Central memory CD8-positive, alpha-beta T cell (primary cell): Measurements from ENCODE around the gene TNFAIP6.
"Not testable (repeated sequence)": the region's sequence is repeated elsewhere in the genome, so short reads cannot be mapped to it uniquely, and the experiment has no call there.

ENCODE experiments used
- ATAC-seq: fragments of 150-1000 bp; cut with Tn5 transposase; replicated peaks from 2 replicates; pipeline ENCODE4 v1.10.0; 2022; ENCODE audit warnings: mild to moderate bottlenecking, moderate FRiP score, moderate number of reproducible peaks; ENCODE audit not compliant: poor library complexity, severe bottlenecking; ENCODE audit errors: extremely low read depth
- DNase-seq, 2 donors: peaks; one replicate each; pipeline ENCODE4 v3.0.0; 2021; ENCODE audit warnings: low spot score in 2 of 2
- H3K27ac Mint-ChIP-seq: one replicate; pipeline ENCODE4 v1.8.0; 2022; ENCODE audit warnings: low read depth, mild to moderate bottlenecking, moderate library complexity, mixed read lengths
- H3K27me3 Mint-ChIP-seq: one replicate; pipeline ENCODE4 v1.8.0; 2022; ENCODE audit warnings: mixed read lengths
- H3K36me3 Mint-ChIP-seq: one replicate; pipeline ENCODE4 v1.8.0; 2022; ENCODE audit warnings: mild to moderate bottlenecking, moderate library complexity, mixed read lengths; ENCODE audit not compliant: insufficient read depth
- H3K4me1 Mint-ChIP-seq: one replicate; pipeline ENCODE4 v1.8.0; 2022; ENCODE audit warnings: mixed read lengths
- H3K4me3 Mint-ChIP-seq: one replicate; pipeline ENCODE4 v1.8.0; 2022; ENCODE audit warnings: mild to moderate bottlenecking, moderate library complexity, mixed read lengths
- H3K9me3 Mint-ChIP-seq: one replicate; pipeline ENCODE4 v1.8.0; 2022; ENCODE audit warnings: mixed read lengths

The TNFAIP6 gene

DNA sequence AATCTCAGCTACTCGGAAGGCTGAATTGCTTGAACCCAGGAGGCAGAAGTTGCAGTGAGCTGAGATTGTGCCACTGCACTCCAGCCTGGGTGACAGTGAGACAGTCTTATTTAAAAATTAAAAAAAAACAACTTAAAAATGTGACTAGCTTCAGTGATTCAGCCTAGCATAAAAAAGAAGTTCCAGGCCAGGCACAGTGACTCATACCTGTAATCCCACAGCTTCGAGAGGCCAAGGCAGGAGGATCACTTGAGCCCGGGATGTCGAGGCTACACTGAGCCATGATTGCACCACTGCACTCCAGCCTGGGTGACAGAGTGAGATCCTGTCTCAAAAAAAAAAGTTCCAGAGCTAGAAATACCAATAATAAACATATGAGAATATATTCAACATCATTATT lies 13.2 kb upstream of the TNFAIP6 start:
- not testable (repeated sequence) for DNase-seq, H3K4me1 Mint-ChIP-seq, H3K36me3 Mint-ChIP-seq, H3K27ac Mint-ChIP-seq, ATAC-seq, H3K4me3 Mint-ChIP-seq
- Mint-ChIP-seq H3K27me3 (peaks cover 20% of the 10 kb centered on the region), H3K9me3 (peaks cover 16% of the 10 kb centered on the region)

DNA sequence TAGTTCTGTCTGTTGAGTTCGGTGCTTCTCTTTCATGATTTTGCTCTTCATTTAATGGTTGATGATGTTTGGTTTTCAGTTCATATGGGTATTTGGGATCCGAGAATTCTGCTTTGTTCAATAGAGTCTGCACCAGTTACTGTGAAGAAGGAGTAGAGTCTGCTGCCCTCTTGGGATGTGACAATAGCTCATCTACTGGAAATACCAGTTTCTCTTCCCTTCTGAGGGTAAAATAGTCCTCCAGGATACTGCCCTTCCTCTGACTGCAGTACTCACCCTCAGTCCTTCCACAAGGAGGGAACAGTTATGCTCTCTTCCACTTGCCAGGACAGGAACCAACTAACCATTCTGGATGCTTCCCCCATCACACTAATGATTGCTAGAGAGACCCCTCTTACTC lies 12.5 kb upstream of the TNFAIP6 start:
- DNase-seq: no peak
- peaks cover 16% of the 10 kb centered on the region for H3K9me3 Mint-ChIP-seq
- peaks cover 20% of the 10 kb centered on the region for H3K27me3 Mint-ChIP-seq

DNA sequence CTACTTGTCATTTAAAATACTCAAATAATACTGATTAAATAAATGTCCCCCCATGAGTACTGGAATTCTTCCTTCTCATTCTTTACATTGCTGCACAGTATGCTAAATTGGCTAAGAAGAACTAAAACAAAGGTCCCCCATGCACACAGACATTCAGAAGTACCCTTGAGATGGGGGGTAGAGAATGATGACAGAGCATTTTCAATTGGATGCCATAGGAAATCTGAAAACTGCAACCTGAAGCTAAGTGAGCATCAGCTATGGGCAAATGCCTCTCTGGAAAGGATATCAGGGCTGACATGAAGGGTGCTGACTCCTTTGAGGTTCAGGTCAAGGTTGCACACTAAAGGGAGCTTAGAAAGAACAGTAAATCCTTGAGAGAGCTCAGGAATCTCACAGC lies 10.1 kb upstream of the TNFAIP6 start:
- Mint-ChIP-seq H3K4me3 (no peak overlapping the region), H3K9me3 (peaks cover 6% of the 10 kb centered on the region), H3K4me1 (no peaks in the 10 kb centered on the region), H3K27ac (no peak overlapping the region), H3K27me3 (peaks cover 3% of the 10 kb centered on the region), H3K36me3 (no peaks in the 10 kb centered on the region)
- DNase-seq (no peak), ATAC-seq (no peak)

More for the DNA sequence above, 12.5 kb upstream of the TNFAIP6 start:
- Mint-ChIP-seq H3K4me3 (no peak overlapping the region), H3K27ac (no peak overlapping the region), H3K36me3 (no peaks in the 10 kb centered on the region), H3K4me1 (no peaks in the 10 kb centered on the region)
- no peak for ATAC-seq

DNA sequence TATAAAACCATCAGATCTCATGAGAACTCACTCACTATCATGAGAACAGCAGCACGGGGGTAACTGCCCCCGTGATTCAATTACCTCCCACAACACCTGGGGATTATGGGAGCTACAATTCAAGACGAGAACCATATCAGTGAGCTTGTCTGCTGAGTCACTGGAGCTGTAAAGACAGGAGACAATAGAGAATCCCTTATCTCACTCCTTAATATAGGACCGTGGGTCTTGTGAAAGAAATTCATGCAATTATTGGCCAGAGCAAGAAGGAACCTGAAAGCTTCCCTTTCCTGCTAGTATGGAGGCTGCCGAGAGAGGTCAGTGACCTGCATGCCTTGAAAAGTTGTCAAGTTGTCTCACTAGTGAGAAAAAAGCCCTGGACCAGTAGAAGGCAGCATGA lies 9.5 kb upstream of the TNFAIP6 start:
- Mint-ChIP-seq H3K27ac (no peak overlapping the region), H3K4me1 (no peaks in the 10 kb centered on the region), H3K4me3 (no peak overlapping the region), H3K27me3 (no peaks in the 10 kb centered on the region), H3K36me3 (no peaks in the 10 kb centered on the region), H3K9me3 (peaks cover 6% of the 10 kb centered on the region)
- DNase-seq: no peak
- no peak for ATAC-seq

DNA sequence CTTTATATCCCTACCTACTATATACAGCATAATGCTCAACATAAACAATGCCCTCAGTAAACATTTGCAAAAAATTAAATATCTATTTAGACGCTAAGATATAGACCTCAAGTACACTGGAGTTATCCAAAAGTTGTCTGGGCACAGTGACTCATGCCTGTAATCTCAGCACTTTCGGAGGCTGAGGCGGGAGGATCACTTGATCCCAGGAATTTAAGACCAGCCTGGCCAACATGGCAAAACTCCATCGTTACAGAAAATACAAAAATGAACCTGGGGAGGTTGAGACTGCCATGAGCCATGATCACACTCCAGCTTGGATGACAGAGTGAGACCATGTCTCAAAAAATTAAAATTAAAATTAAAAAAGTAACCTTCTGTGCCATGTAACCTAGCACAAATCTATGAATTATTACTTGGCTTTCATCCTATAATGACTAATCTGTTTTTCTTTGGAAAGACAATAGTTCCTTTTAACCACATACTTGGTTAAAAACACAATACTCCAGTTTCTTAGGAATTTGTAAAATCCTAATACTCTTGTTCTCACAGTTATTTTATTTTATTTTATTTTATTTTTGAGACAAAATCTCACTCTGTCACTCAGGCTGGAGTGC lies 6.7 kb upstream of the TNFAIP6 start:
- H3K4me3 Mint-ChIP-seq: no peak overlapping the region
- no peaks in the 10 kb centered on the region for H3K4me1 Mint-ChIP-seq
- ATAC-seq (no peak), DNase-seq (no peak)
- peaks cover 10% of the 10 kb centered on the region for H3K27me3 Mint-ChIP-seq
- H3K36me3 Mint-ChIP-seq: no peaks in the 10 kb centered on the region
- H3K9me3 Mint-ChIP-seq: no peaks in the 10 kb centered on the region
- no peak overlapping the region for H3K27ac Mint-ChIP-seq

DNA sequence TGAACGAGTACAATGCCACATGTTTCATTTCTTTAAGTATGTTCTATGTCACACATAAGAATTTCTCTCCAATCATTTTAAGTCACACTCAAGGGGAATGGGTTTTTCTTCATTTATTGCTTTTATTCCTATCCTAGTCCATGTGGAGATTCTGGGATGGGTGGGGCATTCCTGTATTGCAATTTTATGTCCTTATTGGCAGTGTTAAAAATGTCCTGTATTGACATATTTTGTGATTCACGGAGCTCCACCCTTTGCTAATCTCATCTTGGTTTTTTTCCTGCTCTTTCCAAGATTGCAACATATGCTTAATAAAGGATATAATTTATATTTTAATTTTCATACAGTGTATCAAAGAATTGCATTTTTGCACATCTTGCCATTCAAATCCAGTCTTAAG lies 3.4 kb upstream of the TNFAIP6 start:
- Mint-ChIP-seq H3K27ac (no peak overlapping the region), H3K36me3 (no peaks in the 10 kb centered on the region), H3K4me3 (no peak overlapping the region), H3K27me3 (peaks cover 10% of the 10 kb centered on the region), H3K4me1 (no peaks in the 10 kb centered on the region), H3K9me3 (no peaks in the 10 kb centered on the region)
- ATAC-seq: no peak
- DNase-seq: no peak

DNA sequence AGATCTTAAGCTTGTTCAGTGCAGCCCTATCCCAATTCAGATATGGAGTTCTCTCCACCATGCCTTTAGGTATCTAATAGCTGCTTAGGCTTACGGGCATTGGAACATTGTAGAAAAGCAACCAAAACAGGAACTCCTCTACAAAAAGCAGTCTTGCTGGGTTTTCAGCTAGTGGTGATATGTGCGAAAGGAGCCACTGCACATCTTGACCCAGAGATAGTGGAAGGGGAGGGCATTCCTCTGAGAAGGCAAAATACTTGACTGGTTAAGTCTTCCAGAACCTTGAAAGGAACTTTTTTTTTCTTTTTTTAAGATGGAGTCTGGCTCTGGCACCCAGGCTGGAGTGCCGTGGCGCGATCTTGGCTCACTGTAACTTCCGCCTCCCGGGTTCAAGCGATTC lies 2.6 kb upstream of the TNFAIP6 start:
- DNase-seq (no peak), ATAC-seq (no peak)
- no peaks in the 10 kb centered on the region for H3K36me3 Mint-ChIP-seq
- no peak overlapping the region for H3K27ac Mint-ChIP-seq
- H3K4me3 Mint-ChIP-seq: no peak overlapping the region
- H3K9me3 Mint-ChIP-seq: no peaks in the 10 kb centered on the region
- no peaks in the 10 kb centered on the region for H3K4me1 Mint-ChIP-seq
- H3K27me3 Mint-ChIP-seq: peaks cover 10% of the 10 kb centered on the region

DNA sequence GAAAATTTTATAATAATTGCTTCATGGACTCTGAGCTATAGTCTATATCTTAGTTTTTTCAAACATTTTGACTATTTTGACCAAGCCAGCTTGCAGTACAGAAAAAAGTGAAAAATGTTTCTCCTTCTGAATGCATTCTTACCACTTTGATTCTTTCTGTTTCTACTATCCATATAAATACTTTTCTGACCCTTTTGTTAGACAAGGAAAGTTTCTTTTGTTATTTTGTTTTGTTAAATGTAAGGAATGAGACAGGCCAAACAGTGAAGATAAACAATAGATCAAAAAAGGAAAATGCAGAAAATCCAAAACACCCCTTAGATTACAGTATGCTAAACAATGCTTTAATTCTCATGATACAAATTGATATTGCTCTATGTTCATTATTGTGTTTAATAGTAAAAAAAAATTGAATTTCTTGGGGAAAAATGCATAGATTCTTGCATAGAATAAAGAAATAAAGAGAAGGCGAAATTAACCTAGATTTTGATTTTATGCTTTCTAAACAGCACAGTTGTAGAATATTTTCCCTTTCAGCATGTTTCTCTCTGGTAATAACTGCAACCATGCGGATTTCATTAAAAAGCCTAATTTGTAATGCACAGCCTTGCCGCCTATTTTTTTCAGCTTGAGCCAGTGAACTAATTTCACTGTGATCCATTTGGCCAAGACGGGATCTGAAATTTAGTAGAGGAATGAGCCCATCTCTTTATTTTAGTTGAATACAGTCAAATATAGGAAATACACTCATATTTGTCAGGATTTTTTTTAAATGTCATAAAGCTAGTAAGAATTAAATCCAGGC lies 976 bp downstream of the TNFAIP6 start:
- H3K9me3 Mint-ChIP-seq: no peaks in the 10 kb centered on the region
- H3K36me3 Mint-ChIP-seq: no peaks in the 10 kb centered on the region
- no peak for DNase-seq
- no peak overlapping the region for H3K4me3 Mint-ChIP-seq
- ATAC-seq: no peak
- H3K4me1 Mint-ChIP-seq: no peaks in the 10 kb centered on the region
- no peak overlapping the region for H3K27ac Mint-ChIP-seq
- peaks cover 21% of the 10 kb centered on the region for H3K27me3 Mint-ChIP-seq

DNA sequence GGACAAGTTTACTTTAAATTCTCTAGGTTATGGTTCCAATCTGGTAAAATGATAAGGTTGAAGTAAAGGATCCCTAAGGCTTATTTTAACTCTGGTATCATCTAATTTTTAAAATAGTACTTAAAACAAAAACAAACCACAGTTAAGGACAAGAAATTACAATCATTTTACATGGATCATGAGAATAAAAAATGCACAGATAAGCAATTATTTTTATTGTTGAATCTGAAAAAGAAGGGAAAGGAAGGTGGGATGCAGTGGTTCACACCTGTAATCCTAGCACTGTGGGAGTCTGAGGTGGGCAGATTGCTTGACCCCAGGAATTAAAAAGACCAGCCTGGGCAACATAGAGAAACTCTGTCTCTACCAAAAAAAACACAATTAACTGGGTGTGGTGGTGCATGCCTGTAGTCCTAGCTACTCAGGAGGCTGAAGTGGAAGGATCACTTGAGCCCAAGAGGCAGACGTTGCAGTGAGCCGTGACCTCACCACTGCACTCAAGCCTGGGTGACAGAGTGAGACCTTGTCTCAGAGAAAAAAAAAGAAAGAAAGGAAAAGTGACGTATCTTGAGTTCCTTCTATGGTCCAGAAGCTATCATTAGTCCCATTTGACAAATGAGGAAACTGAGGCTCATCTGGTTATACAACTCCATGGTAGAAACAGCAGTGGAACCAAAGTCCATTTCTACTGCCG lies 2.5 kb downstream of the TNFAIP6 start:
- no peak overlapping the region for H3K4me3 Mint-ChIP-seq
- ATAC-seq (no peak), DNase-seq (no peak)
- H3K9me3 Mint-ChIP-seq: no peaks in the 10 kb centered on the region
- no peaks in the 10 kb centered on the region for H3K36me3 Mint-ChIP-seq
- no peak overlapping the region for H3K27ac Mint-ChIP-seq
- peaks cover 10% of the 10 kb centered on the region for H3K27me3 Mint-ChIP-seq
- H3K4me1 Mint-ChIP-seq: no peaks in the 10 kb centered on the region

DNA sequence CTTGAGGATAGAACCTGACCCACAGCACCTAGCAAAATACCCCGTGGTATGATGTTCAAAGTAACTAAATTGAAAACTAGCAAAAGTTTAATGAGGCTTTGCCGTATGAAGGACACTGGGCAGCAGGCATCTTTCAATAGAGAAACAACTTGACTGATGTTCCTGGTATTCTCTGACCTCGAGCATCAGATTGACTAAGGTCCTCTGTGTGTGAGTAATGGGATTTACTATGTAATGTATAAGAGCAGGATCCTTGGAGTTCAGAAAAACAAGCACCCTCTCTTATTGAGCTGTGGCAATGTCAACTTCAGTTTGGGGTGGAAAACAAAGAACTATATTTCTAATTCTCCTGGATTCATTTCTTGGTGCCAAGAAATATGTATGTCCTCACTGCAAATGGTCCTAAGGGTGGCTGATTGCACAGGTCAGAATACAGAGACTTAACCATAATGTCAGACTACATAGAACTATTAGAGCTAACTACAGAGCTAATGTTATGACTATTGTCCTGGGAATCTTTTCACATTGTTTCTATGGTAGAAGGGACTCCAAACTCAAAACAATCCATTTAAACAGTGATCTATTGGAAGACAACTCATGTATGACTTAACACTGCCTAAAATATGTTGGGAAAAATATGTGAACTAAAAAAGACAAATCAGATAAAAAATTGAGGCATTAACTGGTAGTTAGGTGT lies 4.4 kb downstream of the TNFAIP6 start:
- H3K4me3 Mint-ChIP-seq: no peak overlapping the region

DNA sequence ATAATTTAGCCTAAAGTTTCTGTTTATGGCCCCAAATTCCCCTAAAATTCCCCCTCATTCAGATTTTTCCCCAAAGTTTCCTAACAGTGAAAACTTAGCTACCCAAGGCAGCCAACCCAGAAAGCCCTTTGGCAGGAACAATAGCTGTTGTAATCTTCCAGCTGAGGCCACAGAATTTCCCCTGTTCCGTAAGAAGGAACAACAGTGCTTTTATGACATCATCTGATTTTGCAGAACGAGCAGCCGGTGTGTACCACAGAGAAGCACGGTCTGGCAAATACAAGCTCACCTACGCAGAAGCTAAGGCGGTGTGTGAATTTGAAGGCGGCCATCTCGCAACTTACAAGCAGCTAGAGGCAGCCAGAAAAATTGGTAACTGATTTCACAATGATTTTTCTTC lies 6.3 kb downstream of the TNFAIP6 start:
- ATAC-seq: no peak

More for the DNA sequence above, 4.4 kb downstream of the TNFAIP6 start:
- H3K9me3 Mint-ChIP-seq: no peaks in the 10 kb centered on the region
- H3K4me1 Mint-ChIP-seq: no peaks in the 10 kb centered on the region
- peaks cover 10% of the 10 kb centered on the region for H3K27me3 Mint-ChIP-seq
- no peaks in the 10 kb centered on the region for H3K36me3 Mint-ChIP-seq
- DNase-seq: no peak
- no peak for ATAC-seq
- H3K27ac Mint-ChIP-seq: no peak overlapping the region

DNA sequence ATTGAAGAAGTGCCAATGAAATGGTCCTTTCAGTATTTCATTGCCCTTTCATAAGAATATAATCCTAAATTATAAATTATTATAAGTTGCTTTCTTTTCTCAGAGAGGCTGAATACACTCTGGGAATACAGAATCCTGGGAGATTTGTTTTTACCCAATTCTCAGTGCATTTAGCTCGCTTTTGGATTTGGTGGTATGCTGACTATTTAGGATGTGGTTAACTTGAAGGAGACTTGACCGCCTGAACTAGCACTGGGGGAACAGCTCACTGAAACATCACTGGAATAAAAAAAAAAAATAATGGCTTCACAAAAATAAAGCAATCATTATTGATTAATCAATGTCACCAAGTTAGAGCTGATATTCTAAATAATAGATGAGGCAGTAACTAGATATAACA lies 10.2 kb downstream of the TNFAIP6 start:
- Mint-ChIP-seq H3K27ac (no peak overlapping the region), H3K4me1 (no peaks in the 10 kb centered on the region), H3K36me3 (no peaks in the 10 kb centered on the region), H3K4me3 (no peak overlapping the region), H3K9me3 (no peaks in the 10 kb centered on the region), H3K27me3 (peaks cover 7% of the 10 kb centered on the region)
- no peak for ATAC-seq
- no peak for DNase-seq

More for the DNA sequence above, 6.3 kb downstream of the TNFAIP6 start:
- Mint-ChIP-seq H3K27ac (no peak overlapping the region), H3K36me3 (no peaks in the 10 kb centered on the region), H3K9me3 (no peaks in the 10 kb centered on the region), H3K27me3 (peaks cover 10% of the 10 kb centered on the region), H3K4me3 (no peak overlapping the region), H3K4me1 (no peaks in the 10 kb centered on the region)
- DNase-seq: no peak
